Fibroblast of mammary gland (primary cell): ENCODE measurements around the gene DSC3.

Source experiments
- DNase-seq: peaks from one replicate; pipeline ENCODE4 v3.0.0-alpha.2; 2010; ENCODE audit warnings: low read depth
- H3K4me3 ChIP-seq: 2 replicates; pipeline ENCODE4 v1.5.1; 2011; ENCODE audit warnings: low read depth, mild to moderate bottlenecking, low read length, moderate library complexity; ENCODE audit not compliant: control insufficient read depth
- TF ChIP-seq, protein P1 (sequence below): conservative IDR thresholded peaks from 2 replicates; pipeline ENCODE4 v1.5.1; 2011; ENCODE audit warnings: low read depth, low read length, inconsistent platforms; ENCODE audit not compliant: control insufficient read depth, insufficient read depth

Gene DSC3

DNA sequence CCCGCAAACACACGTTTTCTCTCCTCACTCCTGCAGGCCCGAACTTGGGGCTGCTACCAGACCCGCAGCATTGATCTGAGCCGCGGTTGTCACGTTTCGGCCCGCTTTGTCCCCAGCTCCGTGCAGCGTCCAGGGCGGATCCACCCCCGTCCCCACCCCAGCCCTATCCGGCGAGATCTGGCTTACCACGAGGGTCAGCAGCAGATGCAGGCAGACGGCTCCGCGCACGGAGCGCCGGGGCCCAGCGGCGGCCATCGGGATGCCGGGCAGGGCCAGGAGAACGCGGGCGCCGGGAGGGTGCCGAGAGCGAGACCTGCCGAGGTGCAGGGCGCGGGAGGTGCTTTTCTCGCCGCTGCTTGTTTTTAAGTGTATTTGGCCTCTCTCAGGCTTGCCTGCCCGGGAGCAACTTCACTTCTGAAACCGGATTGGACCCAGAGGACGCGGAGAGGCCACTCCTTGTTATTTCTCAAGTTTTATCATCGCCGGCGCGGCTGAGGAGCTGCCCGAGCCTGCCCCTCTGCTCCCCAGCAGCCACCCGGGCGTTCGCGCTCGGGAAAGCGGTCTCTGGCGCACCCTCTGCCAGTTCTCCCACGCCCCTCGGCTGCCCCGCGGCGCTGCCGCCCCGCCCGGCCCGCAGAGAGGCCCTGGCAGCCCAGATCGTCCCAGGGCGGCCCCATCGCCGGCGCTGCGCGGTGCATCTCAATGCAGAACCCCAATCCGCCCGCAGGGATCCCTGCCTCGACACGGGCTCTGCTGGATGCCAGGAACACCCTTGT, at the start of gene DSC3:
DSC3 (minus strand) TSS at position 337 of the 776 bp plus-strand sequence; CDS start at position 255, 82 bp downstream.
- H3K4me3 ChIP-seq, result no peak within 1 kb of the TSS
- TF ChIP-seq, protein P1, sequence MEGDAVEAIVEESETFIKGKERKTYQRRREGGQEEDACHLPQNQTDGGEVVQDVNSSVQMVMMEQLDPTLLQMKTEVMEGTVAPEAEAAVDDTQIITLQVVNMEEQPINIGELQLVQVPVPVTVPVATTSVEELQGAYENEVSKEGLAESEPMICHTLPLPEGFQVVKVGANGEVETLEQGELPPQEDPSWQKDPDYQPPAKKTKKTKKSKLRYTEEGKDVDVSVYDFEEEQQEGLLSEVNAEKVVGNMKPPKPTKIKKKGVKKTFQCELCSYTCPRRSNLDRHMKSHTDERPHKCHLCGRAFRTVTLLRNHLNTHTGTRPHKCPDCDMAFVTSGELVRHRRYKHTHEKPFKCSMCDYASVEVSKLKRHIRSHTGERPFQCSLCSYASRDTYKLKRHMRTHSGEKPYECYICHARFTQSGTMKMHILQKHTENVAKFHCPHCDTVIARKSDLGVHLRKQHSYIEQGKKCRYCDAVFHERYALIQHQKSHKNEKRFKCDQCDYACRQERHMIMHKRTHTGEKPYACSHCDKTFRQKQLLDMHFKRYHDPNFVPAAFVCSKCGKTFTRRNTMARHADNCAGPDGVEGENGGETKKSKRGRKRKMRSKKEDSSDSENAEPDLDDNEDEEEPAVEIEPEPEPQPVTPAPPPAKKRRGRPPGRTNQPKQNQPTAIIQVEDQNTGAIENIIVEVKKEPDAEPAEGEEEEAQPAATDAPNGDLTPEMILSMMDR, result no peak
- DNase-seq, result no peak

DNA sequence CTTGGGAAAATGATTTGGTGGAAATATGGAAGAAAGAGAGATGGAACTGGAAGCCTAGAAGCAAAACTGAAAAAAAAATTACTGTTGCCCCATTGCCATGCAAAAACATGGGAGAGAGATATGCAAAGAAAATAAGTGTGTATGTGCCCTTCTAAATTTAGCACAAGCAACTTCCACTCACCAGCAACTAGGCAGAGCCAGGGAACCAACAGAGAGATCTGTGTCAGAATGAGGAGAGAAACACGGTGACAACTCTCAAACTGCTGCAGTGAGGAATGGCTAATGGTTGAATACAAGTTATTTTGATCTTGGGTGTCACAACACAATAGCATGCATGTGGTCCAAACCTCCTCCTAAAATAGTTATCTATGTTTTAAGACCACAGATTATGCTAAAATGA, 48.8 kb upstream of the DSC3 start:
- TF ChIP-seq, protein P1, result no peak
- H3K4me3 ChIP-seq, result no peak overlapping the region
- DNase-seq, result no peak

DNA sequence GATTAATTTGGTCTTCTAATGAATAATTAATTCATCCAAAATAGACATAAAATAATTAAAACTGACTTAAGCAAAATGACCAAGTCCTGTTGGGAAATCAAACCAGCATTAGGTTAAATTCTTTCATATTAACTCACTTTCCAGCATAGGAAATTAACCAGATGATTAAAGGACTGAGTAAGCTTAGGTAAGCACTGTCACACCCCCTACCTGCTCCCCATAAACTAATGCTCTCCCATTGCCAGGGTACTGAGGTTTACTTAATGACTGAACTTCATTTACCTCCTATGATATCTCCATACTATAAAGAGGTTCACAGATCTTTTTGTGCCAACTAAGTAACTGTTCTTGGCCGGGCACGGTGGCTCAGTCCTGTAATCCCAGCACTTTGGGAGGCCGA, 46.0 kb upstream of the DSC3 start:
- DNase-seq, result no peak
- TF ChIP-seq, protein P1, result no peak
- no peak overlapping the region for H3K4me3 ChIP-seq

DNA sequence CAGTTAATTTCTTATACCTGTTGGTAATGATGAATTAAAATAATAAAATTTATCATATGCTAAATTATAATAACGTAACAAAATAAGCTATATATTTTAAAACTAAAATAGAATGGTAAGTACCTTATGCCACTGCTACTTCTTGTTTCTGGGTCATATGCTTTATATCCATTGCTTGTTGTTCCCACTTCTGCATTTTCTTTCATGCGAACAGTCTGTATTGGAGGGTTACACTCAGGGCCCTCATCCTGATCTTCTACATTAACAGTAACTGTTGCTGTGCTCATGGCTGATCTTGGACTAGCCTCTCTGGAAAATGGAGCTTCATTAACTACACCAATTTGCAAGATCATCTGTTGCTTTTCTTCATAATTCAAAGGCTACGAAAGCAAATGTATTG, 37.4 kb upstream of the DSC3 start:
- no peak for DNase-seq
- TF ChIP-seq, protein P1, result no peak
- no peak overlapping the region for H3K4me3 ChIP-seq

DNA sequence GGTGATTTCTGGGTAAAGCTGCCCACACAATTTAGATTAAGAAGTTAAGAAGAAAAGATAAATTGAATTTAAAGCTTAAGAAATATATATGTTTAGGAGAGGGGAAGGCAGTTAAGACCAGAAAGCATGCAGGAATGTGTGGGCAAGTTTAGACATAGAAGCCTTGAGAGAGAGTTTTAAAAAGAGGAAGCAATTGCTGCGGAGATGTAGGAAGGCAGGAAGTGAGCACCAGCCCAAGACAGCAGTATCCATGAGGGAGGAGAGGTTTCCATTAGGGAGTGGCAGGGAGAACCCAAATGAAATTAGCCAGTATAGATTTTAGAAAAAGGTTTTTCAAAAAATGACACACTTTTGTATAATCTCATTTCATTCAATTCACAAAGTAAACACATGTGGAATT, 35.3 kb upstream of the DSC3 start:
- no peak overlapping the region for H3K4me3 ChIP-seq
- TF ChIP-seq, protein P1, result no peak
- DNase-seq, result no peak

DNA sequence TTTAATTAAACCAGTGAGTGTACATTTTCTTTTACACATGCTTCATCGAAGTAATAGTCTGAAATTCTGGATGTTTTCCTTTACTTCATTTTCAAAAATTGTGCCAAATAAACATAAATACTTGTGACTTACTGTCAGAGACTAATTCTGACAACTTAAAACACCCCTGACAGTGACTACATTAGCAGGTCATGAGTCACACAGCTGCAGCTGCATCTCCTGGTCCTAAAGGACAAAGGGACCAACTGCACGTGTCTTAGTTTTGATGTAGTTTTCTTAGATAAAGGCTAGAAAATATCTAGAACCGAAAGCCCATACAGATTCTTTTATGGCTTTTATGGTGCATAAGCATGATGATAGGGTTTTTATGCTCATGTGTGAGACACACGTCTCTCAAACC, 29.6 kb upstream of the DSC3 start:
- H3K4me3 ChIP-seq, result no peak overlapping the region
- TF ChIP-seq, protein P1, result no peak
- DNase-seq, result no peak
